Activated B cell treated with CpG ODN at 0.5 μM for 24 hours (primary cell): ENCODE results near the gene TRIM45. TPM values are rescaled to one million over a fixed set of nuclear protein-coding genes. Genes with fewer than 3 reads are reported as not detected.

Experiments used
- ATAC-seq: fragments of 200-7000 bp; cut with Tn5 transposase; one replicate; pipeline ENCODE4 v1.10.0; 2021; ENCODE audit warnings: low read depth, mild to moderate bottlenecking, moderate library complexity
- CTCF ChIA-PET: fragments of 350-600 bp; sonication (Branson Sonifier 250); formaldehyde crosslinking; loops from one replicate; lab custom pipeline; 2021; ENCODE audit warnings: antibody characterized with exemption; lab: Charles Lee
- POLR2A ChIA-PET: fragments of 350-600 bp; sonication (Branson Sonifier 250); formaldehyde crosslinking; loops from one replicate; lab custom pipeline; 2021; ENCODE audit warnings: antibody characterized with exemption; lab: Charles Lee
- DNase-seq: peaks from one replicate; pipeline ENCODE4 v3.0.0; 2022
- H3K27ac Mint-ChIP-seq: one replicate; pipeline ENCODE4 v1.8.0; 2020; ENCODE audit warnings: mixed read lengths
- H3K27me3 Mint-ChIP-seq: one replicate; pipeline ENCODE4 v1.8.0; 2021; ENCODE audit warnings: mixed read lengths
- H3K36me3 Mint-ChIP-seq: one replicate; pipeline ENCODE4 v1.8.0; 2021; ENCODE audit warnings: low read depth, mixed read lengths
- H3K4me1 Mint-ChIP-seq: one replicate; pipeline ENCODE4 v1.8.0; 2021; ENCODE audit warnings: mixed read lengths
- H3K4me3 Mint-ChIP-seq: one replicate; pipeline ENCODE4 v1.8.0; 2020; ENCODE audit warnings: mild to moderate bottlenecking, mixed read lengths
- H3K9me3 Mint-ChIP-seq: one replicate; pipeline ENCODE4 v1.8.0; 2020; ENCODE audit warnings: mixed read lengths
- CTCF ChIP-seq: fragments of 200-600 bp; IDR thresholded peaks from one replicate; pipeline ENCODE4 v1.8.0; 2022; ENCODE audit warnings: antibody characterized with exemption, mild to moderate bottlenecking
- intact Hi-C: fragments of 100-400 bp; cut with micrococcal nuclease; formaldehyde crosslinking; loops from one replicate; pipeline ENCODE4 v1.15.1; 2024
- total RNA-seq: library from RNA; stranded (reverse); gene quantifications from 2 replicates; pipeline ENCODE4 v1.2.3, GENCODE V29; 2022

The TRIM45 gene
- total RNA-seq, 1 donor from 2014 or later, result 1.5 TPM

- Mint-ChIP-seq H3K27me3 (no peaks in the 10 kb centered on the region), H3K27ac (no peak overlapping the region), H3K4me3 (no peak overlapping the region), H3K4me1 (peaks cover 5% of the 10 kb centered on the region), H3K9me3 (no peaks in the 10 kb centered on the region), H3K36me3 (peaks cover 62% of the 10 kb centered on the region)
- POLR2A ChIA-PET, result no interaction called here
- no peak for TF ChIP-seq CTCF
- CTCF ChIA-PET, result no interaction called here
- ATAC-seq (no peak), DNase-seq (no peak)
- intact Hi-C loops, result no loop called here
Measured at GRCh38 chr1:117089996-117090395, 31.6 kb downstream of the TRIM45 start.

DNA sequence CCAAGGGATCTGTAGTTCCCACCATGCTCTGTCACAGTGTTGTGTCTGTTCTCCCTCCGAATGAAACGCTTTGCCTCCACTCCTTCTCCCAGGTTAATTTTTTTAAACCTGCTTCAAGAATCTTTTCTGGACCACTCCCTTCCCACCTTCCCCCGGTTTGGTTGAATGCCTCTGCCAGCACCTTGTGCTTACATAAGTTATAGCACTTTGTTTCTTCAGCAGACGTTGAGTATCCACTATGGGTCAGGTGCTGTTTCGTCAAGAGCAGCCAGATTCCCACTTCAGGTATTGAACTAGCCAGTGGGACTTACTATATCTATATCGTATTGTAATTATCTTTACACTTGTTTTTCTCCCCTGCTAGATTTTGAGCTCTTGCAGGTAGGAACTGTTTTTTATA lies 33.9 kb downstream of the TRIM45 start:
- no peak overlapping the region for H3K27ac Mint-ChIP-seq
- ChIA-PET CTCF (no interaction called here), POLR2A (no interaction called here)
- no peak overlapping the region for H3K4me3 Mint-ChIP-seq
- H3K4me1 Mint-ChIP-seq, result no peaks in the 10 kb centered on the region
- intact Hi-C loops, result no loop called here
- H3K36me3 Mint-ChIP-seq, result peaks cover 56% of the 10 kb centered on the region
- no peaks in the 10 kb centered on the region for H3K27me3 Mint-ChIP-seq
- ATAC-seq (no peak), DNase-seq (no peak)
- no peak for TF ChIP-seq CTCF
- H3K9me3 Mint-ChIP-seq, result no peaks in the 10 kb centered on the region

GRCh38 chr1:117084231-117084630 lies 37.3 kb downstream of the TRIM45 start:
- DNase-seq (no peak), ATAC-seq (no peak)
- intact Hi-C loops, result no loop called here
- Mint-ChIP-seq H3K27me3 (no peaks in the 10 kb centered on the region), H3K4me1 (no peaks in the 10 kb centered on the region), H3K9me3 (no peaks in the 10 kb centered on the region), H3K4me3 (no peak overlapping the region), H3K27ac (no peak overlapping the region), H3K36me3 (peaks cover 57% of the 10 kb centered on the region)
- ChIA-PET POLR2A (no interaction called here), CTCF (no interaction called here)
- no peak for TF ChIP-seq CTCF

- ATAC-seq (no peak), DNase-seq (no peak)
- no peaks in the 10 kb centered on the region for H3K4me1 Mint-ChIP-seq
- CTCF ChIA-PET, result no interaction called here
- H3K27ac Mint-ChIP-seq, result no peak overlapping the region
- POLR2A ChIA-PET, result no interaction called here
- peaks cover 82% of the 10 kb centered on the region for H3K36me3 Mint-ChIP-seq
- H3K27me3 Mint-ChIP-seq, result no peaks in the 10 kb centered on the region
- H3K4me3 Mint-ChIP-seq, result no peak overlapping the region
- TF ChIP-seq CTCF, result no peak
- no peaks in the 10 kb centered on the region for H3K9me3 Mint-ChIP-seq
- intact Hi-C loops, result no loop called here
Measured at GRCh38 chr1:117079737-117080136, 41.8 kb downstream of the TRIM45 start.

DNA sequence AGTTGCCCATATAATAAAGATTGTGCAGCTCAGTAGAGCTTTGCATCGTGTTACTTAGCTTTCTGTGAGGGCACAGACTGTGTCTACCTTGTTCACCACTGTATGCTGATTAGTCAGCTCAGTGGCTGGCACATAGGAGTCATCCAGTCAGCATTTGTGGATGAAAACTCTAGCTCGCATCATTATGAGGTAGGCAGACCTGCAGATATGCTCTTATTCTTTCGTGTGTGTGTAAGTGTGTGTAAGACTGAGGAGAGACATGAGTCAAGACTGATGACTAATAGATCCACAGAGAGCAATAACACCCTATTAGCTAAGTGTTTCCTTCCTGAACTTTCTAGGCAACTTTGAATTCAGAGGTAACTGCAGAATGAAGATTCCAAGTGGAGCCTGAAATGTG lies 44.3 kb downstream of the TRIM45 start:
- Mint-ChIP-seq H3K4me1 (no peaks in the 10 kb centered on the region), H3K27ac (no peak overlapping the region), H3K9me3 (no peaks in the 10 kb centered on the region), H3K27me3 (no peaks in the 10 kb centered on the region), H3K4me3 (no peak overlapping the region), H3K36me3 (peaks cover 75% of the 10 kb centered on the region)
- ChIA-PET CTCF (no interaction called here), POLR2A (no interaction called here)
- intact Hi-C loops, result no loop called here
- no peak for TF ChIP-seq CTCF
- no peak for DNase-seq
- peak; percentile 47 for ATAC-seq
